PFSK-1 (cell line): ENCODE measurements around the gene RPL10A.

Experiments used
- FOXP2 ChIP-seq: optimal IDR thresholded peaks from 2 replicates; pipeline ENCODE3; 2011; ENCODE audit warnings: borderline replicate concordance, control low read depth, inconsistent platforms; ENCODE audit not compliant: insufficient read depth; ENCODE audit errors: extremely low read length, extremely low read depth
- POLR2AphosphoS5 ChIP-seq: IDR thresholded peaks from 2 replicates; pipeline ENCODE4 v1.6.1; 2012; ENCODE audit warnings: low read depth, mild to moderate bottlenecking, control low read depth, low read length, moderate library complexity
- REST ChIP-seq, 2 experiments: IDR thresholded peaks; 2 replicates each; pipeline versions ENCODE4 v1.6.1 to v1.8.0; 2011 to 2012; ENCODE audit warnings: low read depth in 2 of 2, low read length in 2 of 2, control low read depth in 1 of 2, inconsistent platforms in 1 of 2, mild to moderate bottlenecking in 1 of 2, moderate library complexity in 1 of 2; ENCODE audit not compliant: insufficient read depth in 1 of 2
- SIN3A ChIP-seq: IDR thresholded peaks from 2 replicates; pipeline ENCODE4 v1.6.1; 2012; ENCODE audit warnings: mild to moderate bottlenecking, low read length, moderate library complexity, borderline replicate concordance; ENCODE audit not compliant: insufficient read depth
- TAF1 ChIP-seq: IDR thresholded peaks from 2 replicates; pipeline ENCODE4 v1.6.1; 2012; ENCODE audit warnings: low read length, control low read depth, borderline replicate concordance; ENCODE audit not compliant: insufficient read depth

GRCh38 chr6:35512006-35512405 is 43.8 kb downstream of the RPL10A start:
- no peak for TF ChIP-seq POLR2AphosphoS5
- no peak for TF ChIP-seq TAF1
- no peak for TF ChIP-seq REST (IDR thresholded peaks at IDR 0.05; ENCODE audit: insufficient read depth in 1 of 2, low read depth in 2 of 2, low read length in 2 of 2)
- TF ChIP-seq SIN3A: no peak
- TF ChIP-seq FOXP2: no peak
